Mesenchymal stem cell (in vitro differentiated cells and primary cell): Measurements from ENCODE around the gene FLNA.

ENCODE experiments used
- DNase-seq: peaks from one replicate; pipeline ENCODE4 v3.0.0-alpha.2; 2013
- H2AFZ ChIP-seq: one replicate; pipeline ENCODE4 v1.6.1; 2013; ENCODE audit warnings: low read depth, mild to moderate bottlenecking, control low read depth, inconsistent platforms, low read length, moderate library complexity
- H2AK5ac ChIP-seq: 2 replicates; pipeline ENCODE4 v1.6.1; 2013; ENCODE audit warnings: low read length, moderate library complexity, mild to moderate bottlenecking, inconsistent platforms; ENCODE audit not compliant: severe bottlenecking
- H2BK120ac ChIP-seq: one replicate; pipeline ENCODE4 v1.6.1; 2013; ENCODE audit warnings: low read depth, mild to moderate bottlenecking, inconsistent platforms, low read length, moderate library complexity
- H2BK12ac ChIP-seq, 2 experiments: one replicate each; pipeline ENCODE4 v1.6.1; 2013; ENCODE audit warnings: inconsistent platforms in 2 of 2, low read length in 2 of 2, mild to moderate bottlenecking in 2 of 2, moderate library complexity in 2 of 2, control low read depth in 1 of 2
- H2BK15ac ChIP-seq: one replicate; pipeline ENCODE4 v1.6.1; 2013; ENCODE audit warnings: mild to moderate bottlenecking, low read depth, inconsistent platforms; ENCODE audit not compliant: poor library complexity, severe bottlenecking
- H2BK5ac ChIP-seq: 2 replicates; pipeline ENCODE4 v1.6.1; 2013; ENCODE audit warnings: low read depth, mild to moderate bottlenecking, low read length, control low read depth, inconsistent platforms; ENCODE audit not compliant: poor library complexity, severe bottlenecking
- H3K14ac ChIP-seq, 2 experiments: one replicate each; pipeline ENCODE4 v1.6.1; 2013; ENCODE audit warnings: inconsistent platforms in 2 of 2, low read length in 2 of 2, control low read depth in 1 of 2, mild to moderate bottlenecking in 1 of 2, moderate library complexity in 1 of 2
- H3K18ac ChIP-seq, 2 experiments: one replicate each; pipeline ENCODE4 v1.6.1; 2013; ENCODE audit warnings: inconsistent platforms in 2 of 2, low read length in 2 of 2, control low read depth in 1 of 2, low read depth in 1 of 2, mild to moderate bottlenecking in 1 of 2
- H3K23ac ChIP-seq, 2 experiments: one replicate each; pipeline ENCODE4 v1.6.1; 2013; ENCODE audit warnings: inconsistent platforms in 2 of 2, low read length in 2 of 2, mild to moderate bottlenecking in 2 of 2, moderate library complexity in 2 of 2, control low read depth in 1 of 2
- H3K27ac ChIP-seq: 2 replicates; pipeline ENCODE4 v1.5.1; 2013; ENCODE audit warnings: mild to moderate bottlenecking, moderate library complexity, low read length, control low read depth, inconsistent platforms; ENCODE audit not compliant: poor library complexity, severe bottlenecking
- H3K27me3 ChIP-seq, 2 experiments: 2 replicates each; pipeline versions ENCODE4 v1.6.1 to v1.7.0; 2013; ENCODE audit warnings: low read length in 2 of 2, mild to moderate bottlenecking in 2 of 2, moderate library complexity in 2 of 2, control low read depth in 1 of 2, inconsistent platforms in 1 of 2; ENCODE audit not compliant: control insufficient read depth in 1 of 2, insufficient read depth in 1 of 2
- H3K36me3 ChIP-seq, 2 experiments: 2 replicates each; pipeline versions ENCODE4 v1.6.1 to v1.7.0; 2013; ENCODE audit warnings: low read length in 2 of 2, control low read depth in 1 of 2, inconsistent platforms in 1 of 2, low read depth in 1 of 2, mild to moderate bottlenecking in 1 of 2; ENCODE audit not compliant: insufficient read depth in 2 of 2, control insufficient read depth in 1 of 2
- H3K4ac ChIP-seq, 2 experiments: one replicate each; pipeline ENCODE4 v1.6.1; 2013; ENCODE audit warnings: inconsistent platforms in 2 of 2, low read length in 2 of 2, mild to moderate bottlenecking in 2 of 2, moderate library complexity in 2 of 2, control low read depth in 1 of 2, low read depth in 1 of 2
- H3K4me1 ChIP-seq: 2 replicates; pipeline ENCODE4 v1.6.1; 2013; ENCODE audit warnings: low read depth, low read length, control low read depth; ENCODE audit not compliant: control insufficient read depth, insufficient read depth
- H3K4me2 ChIP-seq: 2 replicates; pipeline ENCODE4 v1.6.1; 2013; ENCODE audit warnings: low read length, mild to moderate bottlenecking, inconsistent platforms; ENCODE audit not compliant: poor library complexity, severe bottlenecking
- H3K4me3 ChIP-seq, 2 experiments: 2 replicates each; pipeline versions ENCODE4 v1.5.1 to v1.7.0; 2013; ENCODE audit warnings: low read length in 2 of 2, mild to moderate bottlenecking in 2 of 2, control low read depth in 1 of 2, low read depth in 1 of 2; ENCODE audit not compliant: insufficient read depth in 1 of 2
- H3K79me1 ChIP-seq: replicated peaks from 2 replicates; pipeline ENCODE4 v1.6.1; 2013; ENCODE audit warnings: mild to moderate bottlenecking, control low read depth, low read length, inconsistent platforms; ENCODE audit not compliant: poor library complexity, severe bottlenecking
- H3K9ac ChIP-seq: 2 replicates; pipeline ENCODE4 v1.7.0; 2013; ENCODE audit warnings: mild to moderate bottlenecking, low read length, moderate library complexity
- H3K9me3 ChIP-seq: 2 replicates; pipeline ENCODE4 v1.7.0; 2013; ENCODE audit warnings: mild to moderate bottlenecking, low read length; ENCODE audit not compliant: control insufficient read depth
- H4K8ac ChIP-seq: one replicate; pipeline ENCODE4 v1.6.1; 2013; ENCODE audit warnings: inconsistent platforms, mild to moderate bottlenecking, low read length, moderate library complexity
- H4K91ac ChIP-seq: one replicate; pipeline ENCODE4 v1.6.1; 2013; ENCODE audit warnings: mild to moderate bottlenecking, low read length, inconsistent platforms
- WGBS: methylation state at CpG from one replicate; pipeline ENCODE4 v1.1.7; 2013; ENCODE audit warnings: mixed read lengths; 5-methylcytosine and 5-hydroxymethylcytosine counted together

FLNA gene

DNA sequence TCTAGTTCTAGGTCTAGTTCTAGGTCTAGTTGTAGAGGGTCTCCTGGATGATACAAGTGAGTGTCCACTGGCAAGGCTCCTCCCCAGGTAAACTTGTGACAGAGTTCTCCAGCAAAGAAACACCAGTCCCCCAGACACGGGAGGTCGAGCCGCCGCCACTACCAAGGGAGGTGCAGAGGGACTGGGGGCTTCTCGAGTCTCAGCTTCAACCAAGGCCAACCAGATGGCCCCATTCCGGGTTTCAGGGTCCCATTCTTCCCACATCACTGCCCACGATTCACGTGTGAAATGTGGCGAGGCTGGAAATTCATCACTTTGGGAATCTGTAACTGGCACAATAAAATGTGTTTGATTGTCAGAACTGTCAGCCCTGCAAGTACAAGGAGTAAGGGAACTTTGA is 41.3 kb downstream of the FLNA start:
- Histone ChIP-seq H2BK15ac (no peak overlapping the region), H3K18ac (no peak overlapping the region), H2AK5ac (no peak overlapping the region), H3K4me1 (no peaks in the 10 kb centered on the region), H3K4me2 (no peak overlapping the region), H3K27ac (no peak overlapping the region), H2BK5ac (no peak overlapping the region), H3K4me3 (no peak overlapping the region), H2BK120ac (no peak overlapping the region), H3K79me1 (no peaks in the 10 kb centered on the region), H3K23ac (no peak overlapping the region), H3K9me3 (no peaks in the 10 kb centered on the region), H3K9ac (no peak overlapping the region), H3K27me3 (peaks cover 7 to 54% of the 10 kb centered on the region in 2 experiments), H2BK12ac (no peak overlapping the region), H4K91ac (no peak overlapping the region), H3K36me3 (no peaks in the 10 kb centered on the region), H3K14ac (no peak overlapping the region), H3K4ac (no peak overlapping the region), H2AFZ (no peak overlapping the region), H4K8ac (no peak overlapping the region)
- 93% methylated on average over 6 of the region's 9 CpGs for WGBS
- DNase-seq: no peak

DNA sequence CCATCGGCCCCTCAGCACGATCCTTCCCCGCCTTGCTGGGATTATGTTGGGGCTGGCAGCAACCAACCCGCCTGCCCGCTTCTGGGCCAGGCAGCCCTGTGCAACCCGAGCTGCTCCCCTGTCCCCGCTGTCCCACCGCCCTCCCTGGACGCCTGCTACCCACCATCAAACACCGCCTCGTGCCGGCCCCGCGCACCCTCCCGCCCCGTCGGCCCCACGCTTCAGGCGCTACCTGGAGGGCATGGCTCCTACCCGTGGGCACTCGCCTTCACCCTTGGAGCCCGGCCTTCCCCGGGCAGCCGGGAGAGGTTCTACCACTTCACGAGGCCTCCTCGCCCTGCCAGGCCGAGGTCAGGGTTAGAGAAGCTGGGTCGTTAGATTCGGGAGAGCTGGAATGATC is 41.9 kb downstream of the FLNA start:
- H2BK5ac ChIP-seq: no peak overlapping the region
- no peak overlapping the region for H3K27ac ChIP-seq
- H3K18ac ChIP-seq: no peak overlapping the region
- H2BK12ac ChIP-seq: no peak overlapping the region
- H3K79me1 ChIP-seq: no peaks in the 10 kb centered on the region
- H3K4me1 ChIP-seq: no peaks in the 10 kb centered on the region
- H2BK15ac ChIP-seq: no peak overlapping the region
- no peak overlapping the region for H3K9ac ChIP-seq
- peaks cover 10 to 59% of the 10 kb centered on the region in 2 experiments for H3K27me3 ChIP-seq
- no peak overlapping the region for H2BK120ac ChIP-seq
- H3K4me3 ChIP-seq: no peak overlapping the region
- no peak overlapping the region for H2AFZ ChIP-seq
- H3K4me2 ChIP-seq: no peak overlapping the region
- H3K9me3 ChIP-seq: no peaks in the 10 kb centered on the region
- no peak overlapping the region for H3K4ac ChIP-seq
- H2AK5ac ChIP-seq: no peak overlapping the region
- H3K36me3 ChIP-seq: no peaks in the 10 kb centered on the region
- H3K14ac ChIP-seq: no peak overlapping the region
- H4K91ac ChIP-seq: no peak overlapping the region
- WGBS: 96% methylated on average over 25 of the region's 29 CpGs
- no peak for DNase-seq
- H4K8ac ChIP-seq: no peak overlapping the region
- no peak overlapping the region for H3K23ac ChIP-seq

DNA sequence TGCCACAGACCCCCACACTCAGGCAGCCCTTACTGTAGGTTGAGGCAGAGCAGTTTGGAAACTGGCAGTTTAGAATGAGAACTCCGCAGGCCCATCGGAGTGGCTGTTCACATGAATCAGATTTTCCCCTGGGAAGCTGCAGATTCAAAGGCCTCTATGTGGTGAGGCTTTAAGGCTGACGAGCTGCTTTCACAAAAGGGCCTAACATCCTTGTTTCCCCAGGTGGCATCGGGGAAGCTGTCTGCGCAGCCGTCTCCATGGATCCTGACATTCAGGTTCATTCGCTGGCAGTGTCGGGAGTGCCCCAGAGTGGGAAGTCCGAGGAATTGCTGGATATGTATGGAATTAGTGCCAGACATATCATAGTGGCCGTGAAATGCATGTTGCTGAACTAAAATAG is 45.1 kb downstream of the FLNA start:
- Histone ChIP-seq H4K91ac (no peak overlapping the region), H2BK15ac (no peak overlapping the region), H3K27ac (no peak overlapping the region), H3K4me3 (no peak overlapping the region), H3K4me2 (no peak overlapping the region), H3K79me1 (no peaks in the 10 kb centered on the region), H2BK120ac (no peak overlapping the region), H2AK5ac (no peak overlapping the region), H3K27me3 (peaks cover 10 to 82% of the 10 kb centered on the region in 2 experiments), H2BK12ac (no peak overlapping the region), H3K36me3 (no peaks in the 10 kb centered on the region), H2BK5ac (no peak overlapping the region), H3K18ac (no peak overlapping the region), H3K9me3 (no peaks in the 10 kb centered on the region), H3K23ac (no peak overlapping the region), H3K4ac (no peak overlapping the region), H3K9ac (no peak overlapping the region), H4K8ac (no peak overlapping the region), H2AFZ (no peak overlapping the region), H3K4me1 (peaks cover 10% of the 10 kb centered on the region), H3K14ac (no peak overlapping the region)
- no peak for DNase-seq
- WGBS: 87% methylated on average over 7 of the region's 10 CpGs

DNA sequence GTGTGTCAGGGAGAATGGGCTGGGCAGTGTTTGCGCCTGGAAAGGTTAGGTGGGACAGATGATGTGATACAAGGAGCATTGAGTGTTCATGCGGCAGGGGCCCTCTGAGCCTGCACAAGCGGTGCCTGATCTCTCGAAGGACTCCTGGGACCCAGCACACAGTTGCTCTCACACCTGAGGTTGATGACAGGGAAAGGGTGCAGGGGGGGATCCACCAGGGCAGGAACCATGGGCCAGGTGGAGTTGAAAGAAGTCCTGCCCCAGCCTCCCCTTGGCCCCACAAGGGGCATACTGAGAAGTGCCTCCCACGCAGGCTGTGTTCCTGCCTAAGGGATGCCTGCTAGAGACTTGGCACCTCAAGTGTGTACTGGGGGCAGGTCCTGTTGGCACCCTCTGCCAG is 45.8 kb downstream of the FLNA start:
- DNase-seq: no peak
- no peak overlapping the region for H3K4ac ChIP-seq
- no peak overlapping the region for H4K8ac ChIP-seq
- H2BK120ac ChIP-seq: no peak overlapping the region
- H3K14ac ChIP-seq: peak overlapping the region in 1 of 2 experiments; percentile 36
- no peak overlapping the region for H2BK12ac ChIP-seq
- H2AFZ ChIP-seq: no peak overlapping the region
- 100% methylated on average over 5 of the region's 5 CpGs for WGBS
- no peak overlapping the region for H3K9ac ChIP-seq
- no peaks in the 10 kb centered on the region for H3K79me1 ChIP-seq
- no peak overlapping the region for H3K18ac ChIP-seq
- peaks cover 12% of the 10 kb centered on the region for H3K4me1 ChIP-seq
- no peak overlapping the region for H4K91ac ChIP-seq
- no peak overlapping the region for H2AK5ac ChIP-seq
- no peak overlapping the region for H3K27ac ChIP-seq
- no peaks in the 10 kb centered on the region for H3K36me3 ChIP-seq
- no peak overlapping the region for H2BK15ac ChIP-seq
- H3K23ac ChIP-seq: no peak overlapping the region
- H3K4me3 ChIP-seq: no peak overlapping the region
- no peak overlapping the region for H2BK5ac ChIP-seq
- H3K4me2 ChIP-seq: no peak overlapping the region
- peaks cover 10 to 87% of the 10 kb centered on the region in 2 experiments for H3K27me3 ChIP-seq
- no peaks in the 10 kb centered on the region for H3K9me3 ChIP-seq
